Measurements from ENCODE around the gene CAMTA2. TPM values are rescaled to one million over a fixed set of nuclear protein-coding genes. Genes with fewer than 3 reads are reported as not detected.

Gene CAMTA2
- total and polyA plus RNA-seq, 2 donors (not counting 1 experiment from before 2014, with no cell fraction given) = 12.4 to 18.3 TPM

DNA sequence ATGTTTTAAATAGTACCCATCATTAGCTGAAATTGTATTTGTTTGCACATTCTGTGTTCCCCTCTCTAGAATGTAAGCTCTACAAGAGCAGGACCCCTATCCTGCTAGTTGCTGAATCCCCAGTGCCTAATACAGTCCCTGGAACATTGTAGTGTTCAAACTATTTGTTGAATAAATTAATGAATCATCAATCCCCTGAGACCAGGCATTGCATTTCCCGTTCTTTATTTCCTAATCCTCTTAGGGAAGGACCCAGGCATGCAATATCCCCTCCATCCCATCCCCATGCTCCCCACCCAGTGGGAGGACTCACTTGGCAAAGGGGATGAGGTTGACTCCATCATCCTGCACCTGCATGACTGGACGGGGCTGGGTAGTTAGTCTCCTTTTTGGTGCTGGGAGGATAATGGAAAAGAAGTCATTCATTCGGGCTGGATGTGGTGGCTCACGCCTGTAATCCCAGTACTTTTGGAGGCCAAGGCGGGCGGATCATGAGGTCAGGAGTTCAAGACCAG, 6.7 kb upstream of the CAMTA2 start:
- H3K4me3 ChIP-seq (replicated peaks in 1 of 4; ENCODE audit: control extremely low read depth in 1 of 4, insufficient read depth in 1 of 4, low read depth in 3 of 4, low read length in 4 of 4) = no peak overlapping the region
- peaks cover 11% of the 10 kb centered on the region for H3K79me2 ChIP-seq (ENCODE audit: control insufficient read depth, insufficient read depth, low read length)
- no peak overlapping the region for H3K4me2 ChIP-seq (ENCODE audit: extremely low read depth, insufficient read depth, low read length)
- TF ChIP-seq EZH2 (IDR thresholded peaks at IDR 0.05; ENCODE audit: low read length, missing control alignments) (no peak), CTCF (conservative IDR thresholded peaks at IDR 0.05 in 1 of 2, IDR thresholded peaks at IDR 0.05 in 1 of 2; ENCODE audit: low read depth in 1 of 2, low read length in 2 of 2) (no peak)
- H2AFZ ChIP-seq (ENCODE audit: low read length) = no peak overlapping the region
- no peaks in the 10 kb centered on the region for H3K4me1 ChIP-seq (ENCODE audit: control insufficient read depth, extremely low read depth, insufficient read depth, low read length)
- H3K36me3 ChIP-seq (ENCODE audit: control insufficient read depth, insufficient read depth, low read length) = no peaks in the 10 kb centered on the region
- H3K9ac ChIP-seq (ENCODE audit: insufficient read depth, low read length) = no peak overlapping the region
- no peaks in the 10 kb centered on the region for H3K27me3 ChIP-seq (ENCODE audit: control insufficient read depth, insufficient read depth, low read length)
- DNase-seq (ENCODE audit: low read depth in 2 of 2) = no peak
- no peaks in the 10 kb centered on the region for H4K20me1 ChIP-seq (ENCODE audit: control insufficient read depth, extremely low read depth, insufficient read depth, low read length)
- H3K9me3 ChIP-seq (ENCODE audit: control insufficient read depth, insufficient read depth, low read depth, low read length) = no peaks in the 10 kb centered on the region
- no peak overlapping the region for H3K27ac ChIP-seq (ENCODE audit: insufficient read depth, low read length)

- Histone ChIP-seq H3K4me1 (ENCODE audit: control insufficient read depth, extremely low read depth, insufficient read depth, low read length) (peaks cover 7% of the 10 kb centered on the region), H3K4me2 (ENCODE audit: extremely low read depth, insufficient read depth, low read length) (peak overlapping the region; percentile 96), H3K27me3 (ENCODE audit: control insufficient read depth, insufficient read depth, low read length) (no peaks in the 10 kb centered on the region), H2AFZ (ENCODE audit: low read length) (peak overlapping the region; percentile 90), H4K20me1 (ENCODE audit: control insufficient read depth, extremely low read depth, insufficient read depth, low read length) (no peaks in the 10 kb centered on the region), H3K79me2 (ENCODE audit: control insufficient read depth, insufficient read depth, low read length) (peaks cover 8% of the 10 kb centered on the region), H3K36me3 (ENCODE audit: control insufficient read depth, insufficient read depth, low read length) (peaks cover 3% of the 10 kb centered on the region), H3K27ac (ENCODE audit: insufficient read depth, low read length) (peak overlapping the region; percentile 87), H3K9ac (ENCODE audit: insufficient read depth, low read length) (peak overlapping the region; percentile 82), H3K4me3 (replicated peaks in 1 of 4; ENCODE audit: control extremely low read depth in 1 of 4, insufficient read depth in 1 of 4, low read depth in 3 of 4, low read length in 4 of 4) (peak overlapping the region; percentile 81 to 98 (median 85)), H3K9me3 (ENCODE audit: control insufficient read depth, insufficient read depth, low read depth, low read length) (no peaks in the 10 kb centered on the region)
- peak in 1 of 2 donors; percentile 20 for DNase-seq (ENCODE audit: low read depth in 2 of 2)
- no peak for TF ChIP-seq CTCF (conservative IDR thresholded peaks at IDR 0.05 in 1 of 2, IDR thresholded peaks at IDR 0.05 in 1 of 2; ENCODE audit: low read depth in 1 of 2, low read length in 2 of 2)
- no peak for TF ChIP-seq EZH2 (IDR thresholded peaks at IDR 0.05; ENCODE audit: low read length, missing control alignments)
Observed at GRCh38 chr17:4987767-4988567, 492 bp upstream of the CAMTA2 start.

DNA sequence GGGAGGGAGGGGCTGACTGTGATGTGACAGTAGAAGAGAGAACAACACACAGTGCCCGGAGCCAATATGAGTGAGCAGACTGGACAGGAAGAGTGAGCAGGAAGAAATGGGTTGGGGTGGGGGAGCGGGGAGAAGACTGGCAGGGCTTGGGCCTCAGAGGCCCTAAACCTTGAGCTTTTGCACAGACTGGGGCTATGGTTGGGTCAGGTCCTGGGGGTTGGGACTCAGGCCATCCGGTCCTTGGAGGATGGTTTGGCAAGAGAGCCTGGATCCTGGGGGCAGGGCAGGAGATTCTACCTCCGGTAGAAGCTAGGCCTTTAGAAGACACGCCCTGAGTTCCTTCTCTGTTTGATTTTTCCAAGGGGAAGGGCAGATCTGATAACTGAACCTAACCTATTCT, 1.1 kb downstream of the CAMTA2 start:
- no peak for DNase-seq (ENCODE audit: low read depth in 2 of 2)
- TF ChIP-seq EZH2 (IDR thresholded peaks at IDR 0.05; ENCODE audit: low read length, missing control alignments) = no peak
- TF ChIP-seq CTCF (conservative IDR thresholded peaks at IDR 0.05 in 1 of 2, IDR thresholded peaks at IDR 0.05 in 1 of 2; ENCODE audit: low read depth in 1 of 2, low read length in 2 of 2) = no peak
- no peaks in the 10 kb centered on the region for H3K9me3 ChIP-seq (ENCODE audit: control insufficient read depth, insufficient read depth, low read depth, low read length)
- H3K4me1 ChIP-seq (ENCODE audit: control insufficient read depth, extremely low read depth, insufficient read depth, low read length) = peaks cover 7% of the 10 kb centered on the region
- H3K79me2 ChIP-seq (ENCODE audit: control insufficient read depth, insufficient read depth, low read length) = peaks cover 8% of the 10 kb centered on the region
- peak overlapping the region; percentile 90 for H2AFZ ChIP-seq (ENCODE audit: low read length)
- no peak overlapping the region for H3K9ac ChIP-seq (ENCODE audit: insufficient read depth, low read length)
- no peaks in the 10 kb centered on the region for H4K20me1 ChIP-seq (ENCODE audit: control insufficient read depth, extremely low read depth, insufficient read depth, low read length)
- H3K27ac ChIP-seq (ENCODE audit: insufficient read depth, low read length) = peak overlapping the region; percentile 87
- peaks cover 7% of the 10 kb centered on the region for H3K36me3 ChIP-seq (ENCODE audit: control insufficient read depth, insufficient read depth, low read length)
- H3K27me3 ChIP-seq (ENCODE audit: control insufficient read depth, insufficient read depth, low read length) = no peaks in the 10 kb centered on the region
- peak overlapping the region; percentile 81 to 98 (median 85) for H3K4me3 ChIP-seq (replicated peaks in 1 of 4; ENCODE audit: control extremely low read depth in 1 of 4, insufficient read depth in 1 of 4, low read depth in 3 of 4, low read length in 4 of 4)
- peak overlapping the region; percentile 94 for H3K4me2 ChIP-seq (ENCODE audit: extremely low read depth, insufficient read depth, low read length)

Data from fibroblast of lung (primary cell).